Panc1 (cell line): Measurements from ENCODE around the gene DCHS1. TPM values are rescaled to one million over a fixed set of nuclear protein-coding genes. Genes with fewer than 3 reads are reported as not detected.
A peak's percentile ranks its signal among the peaks of the same experiment; 100 is the strongest.

Experiments
- ATAC-seq: fragments of 200-7000 bp; cut with Tn5 transposase; 2 replicates; pipeline ENCODE4 v1.9.1; 2020; ENCODE audit warnings: mild to moderate bottlenecking, moderate library complexity
- BruUV-seq: library from RNA; stranded (reverse); fragments of 400-500 nt; replicated peaks from 2 replicates; lab custom pipeline; 2021; lab: Mats Ljungman, UMichigan
- CTCF ChIA-PET: fragments of 300-600 bp; sonication (Branson Sonifier 250); formaldehyde crosslinking; loops from one replicate; lab custom pipeline; 2022; ENCODE audit warnings: antibody characterized with exemption; lab: Charles Lee
- POLR2A ChIA-PET: fragments of 300-600 bp; sonication (Branson Sonifier 250); formaldehyde crosslinking; loops from one replicate; lab custom pipeline; 2022; ENCODE audit warnings: antibody characterized with exemption; lab: Charles Lee
- DNase-seq: peaks from one replicate; pipeline ENCODE4 v3.0.0-alpha.2; 2010; ENCODE audit warnings: low read depth, low spot score
- H3K27ac ChIP-seq: 2 replicates; pipeline ENCODE4 v1.5.1; 2011; ENCODE audit warnings: mild to moderate bottlenecking, low read length, inconsistent platforms
- H3K27me3 ChIP-seq: fragments of 200-500 bp; sonication (Bioruptor generic); 2 replicates; pipeline ENCODE4 v1.6.0; 2014; ENCODE audit warnings: low read length, inconsistent platforms; ENCODE audit not compliant: control insufficient read depth, insufficient read depth
- H3K36me3 ChIP-seq: fragments of 200-500 bp; sonication (Bioruptor generic); 2 replicates; pipeline ENCODE4 v1.5.1; 2014; ENCODE audit warnings: inconsistent platforms, mild to moderate bottlenecking, low read length, moderate library complexity; ENCODE audit not compliant: control insufficient read depth, insufficient read depth
- H3K4me1 ChIP-seq: 2 replicates; pipeline ENCODE4 v1.5.1; 2011; ENCODE audit warnings: inconsistent platforms, mild to moderate bottlenecking, low read length, moderate library complexity; ENCODE audit not compliant: control insufficient read depth, insufficient read depth
- H3K4me3 ChIP-seq, 2 experiments: 2 replicates each; pipeline ENCODE4 v1.5.1; 2011 to 2012; ENCODE audit warnings: low read depth in 2 of 2, low read length in 2 of 2, mild to moderate bottlenecking in 2 of 2, inconsistent platforms in 1 of 2, moderate library complexity in 1 of 2
- H3K9me3 ChIP-seq: fragments of 200-500 bp; sonication (Bioruptor generic); 2 replicates; pipeline ENCODE4 v1.5.1; 2014; ENCODE audit warnings: low read depth, mild to moderate bottlenecking, inconsistent platforms, low read length, moderate library complexity; ENCODE audit not compliant: control insufficient read depth, insufficient read depth
- POLR2AphosphoS5 ChIP-seq: IDR thresholded peaks from 2 replicates; pipeline ENCODE4 v1.6.1; 2012; ENCODE audit warnings: mild to moderate bottlenecking, low read depth, low read length, moderate library complexity
- SIN3A ChIP-seq: IDR thresholded peaks from 2 replicates; pipeline ENCODE4 v1.6.1; 2012; ENCODE audit warnings: low read depth, mild to moderate bottlenecking, low read length, moderate library complexity, borderline replicate concordance; ENCODE audit not compliant: insufficient read depth
- TCF7L2 ChIP-seq: IDR thresholded peaks from 2 replicates; pipeline ENCODE4 v1.6.1; 2011; ENCODE audit warnings: mild to moderate bottlenecking, low read depth, low read length, inconsistent platforms
- in situ Hi-C: cut with HindIII; loops from 2 replicates; pipeline ENCODE4 v1.10.0; 2016; ENCODE audit warnings: low sequenced_read_pairs, low pct_unique_long_range_greater_than_20kb
- intact Hi-C: fragments of 100-400 bp; cut with micrococcal nuclease; formaldehyde crosslinking; loops from one replicate; pipeline ENCODE4 v1.10.0; 2022; ENCODE audit not compliant: unreplicated experiment
- total RNA-seq: library from RNA; stranded (reverse); gene quantifications from one replicate; pipeline ENCODE4 v1.2.1, GENCODE V29; 2021; ENCODE audit not compliant: unreplicated experiment
- TF ChIP-seq, protein P1 (sequence below), 2 experiments: IDR thresholded peaks; 2 replicates each; pipeline ENCODE4 v1.6.1; 2011 to 2012; ENCODE audit warnings: low read depth in 2 of 2, control low read depth in 1 of 2, low read length in 1 of 2, mild to moderate bottlenecking in 1 of 2, moderate library complexity in 1 of 2; ENCODE audit not compliant: insufficient read depth in 1 of 2
- TF ChIP-seq, protein P2 (sequence below): fragments of 450-650 bp; IDR thresholded peaks from 2 replicates; pipeline ENCODE4 v1.5.1; 2017; ENCODE audit warnings: mild to moderate bottlenecking

The DCHS1 gene
- total RNA-seq, 1 experiment from 2014 or later: 2.2 TPM

- Histone ChIP-seq H3K27ac (no peak overlapping the region), H3K27me3 (no peaks in the 10 kb centered on the region), H3K4me3 (no peak overlapping the region), H3K36me3 (peaks cover 17% of the 10 kb centered on the region), H3K4me1 (no peaks in the 10 kb centered on the region), H3K9me3 (no peaks in the 10 kb centered on the region)
- ATAC-seq: no peak
- no peak for DNase-seq
- in situ Hi-C loops: no loop called here
- TF ChIP-seq, protein P1, sequence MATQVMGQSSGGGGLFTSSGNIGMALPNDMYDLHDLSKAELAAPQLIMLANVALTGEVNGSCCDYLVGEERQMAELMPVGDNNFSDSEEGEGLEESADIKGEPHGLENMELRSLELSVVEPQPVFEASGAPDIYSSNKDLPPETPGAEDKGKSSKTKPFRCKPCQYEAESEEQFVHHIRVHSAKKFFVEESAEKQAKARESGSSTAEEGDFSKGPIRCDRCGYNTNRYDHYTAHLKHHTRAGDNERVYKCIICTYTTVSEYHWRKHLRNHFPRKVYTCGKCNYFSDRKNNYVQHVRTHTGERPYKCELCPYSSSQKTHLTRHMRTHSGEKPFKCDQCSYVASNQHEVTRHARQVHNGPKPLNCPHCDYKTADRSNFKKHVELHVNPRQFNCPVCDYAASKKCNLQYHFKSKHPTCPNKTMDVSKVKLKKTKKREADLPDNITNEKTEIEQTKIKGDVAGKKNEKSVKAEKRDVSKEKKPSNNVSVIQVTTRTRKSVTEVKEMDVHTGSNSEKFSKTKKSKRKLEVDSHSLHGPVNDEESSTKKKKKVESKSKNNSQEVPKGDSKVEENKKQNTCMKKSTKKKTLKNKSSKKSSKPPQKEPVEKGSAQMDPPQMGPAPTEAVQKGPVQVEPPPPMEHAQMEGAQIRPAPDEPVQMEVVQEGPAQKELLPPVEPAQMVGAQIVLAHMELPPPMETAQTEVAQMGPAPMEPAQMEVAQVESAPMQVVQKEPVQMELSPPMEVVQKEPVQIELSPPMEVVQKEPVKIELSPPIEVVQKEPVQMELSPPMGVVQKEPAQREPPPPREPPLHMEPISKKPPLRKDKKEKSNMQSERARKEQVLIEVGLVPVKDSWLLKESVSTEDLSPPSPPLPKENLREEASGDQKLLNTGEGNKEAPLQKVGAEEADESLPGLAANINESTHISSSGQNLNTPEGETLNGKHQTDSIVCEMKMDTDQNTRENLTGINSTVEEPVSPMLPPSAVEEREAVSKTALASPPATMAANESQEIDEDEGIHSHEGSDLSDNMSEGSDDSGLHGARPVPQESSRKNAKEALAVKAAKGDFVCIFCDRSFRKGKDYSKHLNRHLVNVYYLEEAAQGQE (IDR thresholded peaks at IDR 0.05; ENCODE audit: insufficient read depth in 1 of 2, low read depth in 2 of 2, low read length in 1 of 2): no peak
- TF ChIP-seq, protein P2, sequence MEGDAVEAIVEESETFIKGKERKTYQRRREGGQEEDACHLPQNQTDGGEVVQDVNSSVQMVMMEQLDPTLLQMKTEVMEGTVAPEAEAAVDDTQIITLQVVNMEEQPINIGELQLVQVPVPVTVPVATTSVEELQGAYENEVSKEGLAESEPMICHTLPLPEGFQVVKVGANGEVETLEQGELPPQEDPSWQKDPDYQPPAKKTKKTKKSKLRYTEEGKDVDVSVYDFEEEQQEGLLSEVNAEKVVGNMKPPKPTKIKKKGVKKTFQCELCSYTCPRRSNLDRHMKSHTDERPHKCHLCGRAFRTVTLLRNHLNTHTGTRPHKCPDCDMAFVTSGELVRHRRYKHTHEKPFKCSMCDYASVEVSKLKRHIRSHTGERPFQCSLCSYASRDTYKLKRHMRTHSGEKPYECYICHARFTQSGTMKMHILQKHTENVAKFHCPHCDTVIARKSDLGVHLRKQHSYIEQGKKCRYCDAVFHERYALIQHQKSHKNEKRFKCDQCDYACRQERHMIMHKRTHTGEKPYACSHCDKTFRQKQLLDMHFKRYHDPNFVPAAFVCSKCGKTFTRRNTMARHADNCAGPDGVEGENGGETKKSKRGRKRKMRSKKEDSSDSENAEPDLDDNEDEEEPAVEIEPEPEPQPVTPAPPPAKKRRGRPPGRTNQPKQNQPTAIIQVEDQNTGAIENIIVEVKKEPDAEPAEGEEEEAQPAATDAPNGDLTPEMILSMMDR: no peak
- TF ChIP-seq SIN3A: no peak
- TF ChIP-seq TCF7L2: no peak
- no peak for TF ChIP-seq POLR2AphosphoS5
- BruUV-seq: no TSS peak
- intact Hi-C loops: loop anchor here (5.0 kb wide), 1 partner anchor 64 kb away; no protein-coding TSS in a partner anchor
- ChIA-PET CTCF (no interaction called here), POLR2A (no interaction called here)
These were observed 59.3 kb downstream of the DCHS1 start for GRCh38 chr11:6596239-6596877.

GRCh38 chr11:6594142-6594768 lies 61.4 kb downstream of the DCHS1 start:
- in situ Hi-C loops: no loop called here
- intact Hi-C loops: no loop called here
- peaks cover 11% of the 10 kb centered on the region for H3K36me3 ChIP-seq
- no peak overlapping the region for H3K27ac ChIP-seq
- no peaks in the 10 kb centered on the region for H3K9me3 ChIP-seq
- TF ChIP-seq, protein P2: no peak
- no peak for TF ChIP-seq SIN3A
- no peak for TF ChIP-seq TCF7L2
- no peak for TF ChIP-seq POLR2AphosphoS5
- TF ChIP-seq, protein P1 (IDR thresholded peaks at IDR 0.05; ENCODE audit: insufficient read depth in 1 of 2, low read depth in 2 of 2, low read length in 1 of 2): no peak
- no peaks in the 10 kb centered on the region for H3K4me1 ChIP-seq
- ChIA-PET POLR2A (interaction anchor here (0.6 kb wide), 1 partner anchor 9 kb away, joined by 6 read pairs; no protein-coding TSS in a partner anchor), CTCF (no interaction called here)
- H3K4me3 ChIP-seq: no peak overlapping the region
- no peak for DNase-seq
- no peaks in the 10 kb centered on the region for H3K27me3 ChIP-seq
- no TSS peak for BruUV-seq
- ATAC-seq: 0 out of 2 replicates have a peak, but pooled peaks have one; percentile 30
